DOHH2 (cell line): ENCODE data around the gene CMIP.

ENCODE experiments used
- H3F3A ChIP-seq: fragments of 200-600 bp; sonication (generic), shearing (Covaris generic); 2 replicates; pipeline ENCODE4 v1.6.0; 2016; ENCODE audit warnings: antibody characterized with exemption, mild to moderate bottlenecking; ENCODE audit not compliant: control insufficient read depth, insufficient read depth
- H3K27ac ChIP-seq: fragments of 200-600 bp; sonication (generic); 2 replicates; pipeline ENCODE4 v1.5.1; 2014; ENCODE audit warnings: low read depth, mild to moderate bottlenecking, low read length, moderate library complexity
- H3K27me3 ChIP-seq: fragments of 200-600 bp; sonication (generic); 2 replicates; pipeline ENCODE4 v1.6.1; 2014; ENCODE audit warnings: mild to moderate bottlenecking, low read length, mixed read lengths; ENCODE audit not compliant: control insufficient read depth
- H3K36me3 ChIP-seq: fragments of 200-600 bp; sonication (generic); 2 replicates; pipeline ENCODE4 v1.6.1; 2014; ENCODE audit warnings: mild to moderate bottlenecking, low read length, moderate library complexity, mixed read lengths; ENCODE audit not compliant: control insufficient read depth
- H3K4me1 ChIP-seq: fragments of 200-600 bp; sonication (generic); 2 replicates; pipeline ENCODE4 v1.6.1; 2014; ENCODE audit warnings: mild to moderate bottlenecking, low read length, mixed read lengths; ENCODE audit not compliant: control insufficient read depth
- H3K4me2 ChIP-seq: fragments of 200-600 bp; sonication (generic); 2 replicates; pipeline ENCODE4 v1.6.0; 2014; ENCODE audit warnings: mild to moderate bottlenecking, low read length, moderate library complexity
- H3K4me3 ChIP-seq: fragments of 200-600 bp; sonication (generic); 2 replicates; pipeline ENCODE4 v1.5.1; 2014; ENCODE audit warnings: mild to moderate bottlenecking, low read length, mixed read lengths
- H3K79me2 ChIP-seq: fragments of 200-600 bp; sonication (generic); 2 replicates; pipeline ENCODE4 v1.6.1; 2014; ENCODE audit warnings: mild to moderate bottlenecking, low read length, mixed read lengths; ENCODE audit not compliant: control insufficient read depth
- H3K9me2 ChIP-seq: fragments of 200-600 bp; sonication (generic); replicated peaks from 2 replicates; pipeline ENCODE4 v1.6.1; 2014; ENCODE audit warnings: mild to moderate bottlenecking, low read length, mixed read lengths; ENCODE audit not compliant: control insufficient read depth
- H3K9me3 ChIP-seq: fragments of 200-600 bp; sonication (generic); 2 replicates; pipeline ENCODE4 v1.6.1; 2014; ENCODE audit warnings: antibody characterized with exemption, low read length, mixed read lengths; ENCODE audit not compliant: control insufficient read depth, insufficient read depth
- H4K20me1 ChIP-seq: fragments of 200-600 bp; sonication (generic); 2 replicates; pipeline ENCODE4 v1.6.0; 2014; ENCODE audit warnings: low read depth, mild to moderate bottlenecking, antibody characterized with exemption, low read length, moderate library complexity; ENCODE audit not compliant: control insufficient read depth, insufficient read depth
- CTCF ChIP-seq: fragments of 200-600 bp; sonication (generic); IDR thresholded peaks from one replicate; pipeline ENCODE4 v1.5.1; 2014; ENCODE audit warnings: antibody characterized with exemption, mild to moderate bottlenecking, low read depth, low read length; ENCODE audit not compliant: poor library complexity, severe bottlenecking
- EZH2phosphoT487 ChIP-seq: fragments of 200-600 bp; sonication (generic); IDR thresholded peaks from 2 replicates; pipeline ENCODE4 v1.6.1; 2017; ENCODE audit warnings: borderline replicate concordance, mild to moderate bottlenecking, antibody characterized with exemption, low read length, moderate library complexity, mixed read lengths

CMIP gene

GRCh38 chr16:81531419-81531821 lies 86.8 kb downstream of the CMIP start:
- H3K9me3 ChIP-seq: no peaks in the 10 kb centered on the region
- H3F3A ChIP-seq: no peaks in the 10 kb centered on the region
- H3K9me2 ChIP-seq: no peaks in the 10 kb centered on the region
- H3K4me2 ChIP-seq: no peak overlapping the region
- TF ChIP-seq EZH2phosphoT487: no peak
- TF ChIP-seq CTCF: no peak
- no peak overlapping the region for H3K4me3 ChIP-seq
- no peaks in the 10 kb centered on the region for H3K4me1 ChIP-seq
- H3K27me3 ChIP-seq: no peaks in the 10 kb centered on the region
- H3K36me3 ChIP-seq: no peaks in the 10 kb centered on the region
- peaks cover 35% of the 10 kb centered on the region for H3K79me2 ChIP-seq
- H3K27ac ChIP-seq: no peak overlapping the region
- peaks cover 12% of the 10 kb centered on the region for H4K20me1 ChIP-seq

- no peaks in the 10 kb centered on the region for H3K9me2 ChIP-seq
- no peaks in the 10 kb centered on the region for H3K9me3 ChIP-seq
- no peak overlapping the region for H3K4me3 ChIP-seq
- H3K79me2 ChIP-seq: peaks cover 30% of the 10 kb centered on the region
- H3F3A ChIP-seq: no peaks in the 10 kb centered on the region
- H3K27ac ChIP-seq: no peak overlapping the region
- TF ChIP-seq EZH2phosphoT487: no peak
- no peak for TF ChIP-seq CTCF
- H4K20me1 ChIP-seq: peaks cover 12% of the 10 kb centered on the region
- no peak overlapping the region for H3K4me2 ChIP-seq
- no peaks in the 10 kb centered on the region for H3K4me1 ChIP-seq
- H3K27me3 ChIP-seq: no peaks in the 10 kb centered on the region
- no peaks in the 10 kb centered on the region for H3K36me3 ChIP-seq
These were observed 88.0 kb downstream of the CMIP start for GRCh38 chr16:81532491-81533174.

- no peaks in the 10 kb centered on the region for H3K27me3 ChIP-seq
- no peaks in the 10 kb centered on the region for H3K36me3 ChIP-seq
- H3K27ac ChIP-seq: no peak overlapping the region
- no peaks in the 10 kb centered on the region for H3F3A ChIP-seq
- no peaks in the 10 kb centered on the region for H3K9me3 ChIP-seq
- TF ChIP-seq CTCF (no peak), EZH2phosphoT487 (no peak)
- H3K4me2 ChIP-seq: no peak overlapping the region
- H3K4me1 ChIP-seq: no peaks in the 10 kb centered on the region
- H3K9me2 ChIP-seq: no peaks in the 10 kb centered on the region
- H3K4me3 ChIP-seq: no peak overlapping the region
- peaks cover 12% of the 10 kb centered on the region for H4K20me1 ChIP-seq
- H3K79me2 ChIP-seq: peaks cover 26% of the 10 kb centered on the region
These were observed 88.5 kb downstream of the CMIP start for GRCh38 chr16:81533175-81533507.
